Measurements from ENCODE around the gene MUSK.

- TF ChIP-seq CTCF (IDR thresholded peaks at IDR 0.05) (no peak), POLR2A (IDR thresholded peaks at IDR 0.05) (no peak)
Observed at GRCh38 chr9:110808599-110808980, 140.0 kb downstream of the MUSK start.
